ENCODE measurements around the gene ECD.
A peak's percentile ranks its signal among the peaks of the same experiment; 100 is the strongest.

ECD gene

GRCh38 chr10:73096449-73097304 is 71.1 kb downstream of the ECD start, which contains the start of gene P4HA1:
Gene P4HA1 (minus strand): TSS chr10:73096866. CDS start chr10:73074883, 21,983 bp downstream.
- peak; percentile 99 to 100 (median 100) for DNase-seq

DNA sequence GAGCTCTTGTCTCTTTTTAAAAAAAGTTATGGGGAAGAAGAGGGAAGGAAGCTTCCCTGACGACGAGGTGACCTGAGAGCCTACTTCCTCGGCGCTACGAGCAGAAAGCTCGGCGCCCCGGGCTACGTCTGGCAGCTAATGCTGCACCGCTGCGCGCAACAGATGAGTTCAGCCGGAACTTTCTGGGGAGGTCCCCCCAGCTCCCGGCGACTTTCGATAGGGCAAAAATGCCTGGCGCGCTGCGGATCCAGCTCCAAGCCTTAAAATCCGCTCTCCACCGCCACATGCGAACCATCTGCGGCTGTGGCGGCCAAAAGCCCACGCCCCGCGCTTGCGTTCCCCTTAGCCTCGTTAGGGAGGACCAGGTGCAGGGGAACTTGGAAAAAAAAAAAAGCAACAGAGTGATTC is 71.8 kb downstream of the ECD start:
- DNase-seq: peak; percentile 72 to 83 (median 76)

DNA sequence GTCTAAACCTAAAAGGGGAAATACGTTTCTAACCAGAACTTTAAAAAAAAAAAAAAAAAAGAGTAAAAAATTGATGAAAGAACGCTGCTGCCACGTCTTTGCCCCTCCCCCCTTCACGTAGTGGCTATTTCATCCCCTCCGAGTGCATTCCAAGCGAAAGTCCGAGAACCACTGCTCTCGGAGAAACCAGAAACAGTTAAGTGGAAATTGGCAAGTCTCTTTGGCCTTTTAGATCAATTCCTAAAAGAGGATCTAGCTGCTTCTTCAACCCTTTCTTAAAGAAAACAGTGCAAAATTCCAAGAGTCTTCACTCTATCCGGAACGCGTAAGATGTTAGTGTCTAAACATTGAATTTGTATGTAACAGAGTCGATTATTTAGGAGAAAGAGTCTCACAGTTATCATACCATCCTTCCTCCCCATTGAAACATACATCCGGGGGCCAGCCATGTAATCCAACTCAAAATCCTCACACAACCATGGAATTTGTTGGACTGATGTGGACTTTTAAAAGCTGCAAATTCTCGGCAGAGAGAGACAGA is 72.3 kb downstream of the ECD start:
- DNase-seq: peak; percentile 61 to 81 (median 70)

DNA sequence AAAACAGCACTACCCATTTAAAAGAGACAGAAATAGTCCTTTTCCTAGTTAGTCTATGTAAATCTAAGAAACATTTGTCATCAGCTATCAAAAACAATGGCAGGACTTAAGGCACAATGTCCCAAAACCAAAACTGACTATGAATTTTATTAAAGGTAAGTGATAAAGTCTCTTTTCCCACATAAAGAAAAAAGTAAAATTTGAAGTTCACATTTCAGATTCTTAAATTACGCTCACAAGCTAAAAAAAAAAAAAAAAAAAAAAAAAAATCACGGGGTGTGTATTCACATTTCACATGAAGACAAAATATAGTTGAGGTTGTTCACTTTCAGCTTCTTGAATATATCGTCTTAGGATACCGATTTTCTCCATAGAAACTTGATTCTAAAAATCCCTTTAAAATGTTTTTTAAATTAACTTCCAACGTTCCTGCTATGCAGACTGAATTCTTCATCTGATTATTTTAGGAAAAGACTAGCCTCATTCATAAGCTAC is 72.8 kb downstream of the ECD start:
- DNase-seq: no peak

- DNase-seq: peak in 1 of 4 experiments; percentile 15
Measured at GRCh38 chr10:73093922-73094850, 73.6 kb downstream of the ECD start.

DNA sequence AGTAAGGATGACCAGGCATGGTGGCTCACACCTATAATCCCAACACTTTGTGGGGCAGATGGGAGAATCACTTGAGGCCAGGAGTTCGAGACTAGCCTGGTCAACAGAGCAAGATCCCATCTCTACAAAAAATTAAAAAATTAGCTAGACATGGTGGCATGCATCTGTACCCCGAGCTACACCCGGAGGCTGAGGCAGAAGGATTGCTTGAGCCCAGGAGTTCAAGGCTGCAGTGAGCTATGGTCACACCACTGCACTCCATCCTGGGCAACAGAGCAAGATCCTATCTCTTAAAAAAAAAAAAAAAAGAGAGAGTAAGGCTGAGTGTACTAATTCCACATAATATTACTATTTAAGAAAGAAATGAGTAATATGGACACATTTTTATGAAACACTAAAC is 75.0 kb downstream of the ECD start:
- DNase-seq: peak in 1 of 4 experiments; percentile 16

GRCh38 chr10:73088304-73088703 is 79.5 kb downstream of the ECD start:
- DNase-seq: no peak

- peak in 1 of 4 experiments; percentile 12 for DNase-seq
Measured at GRCh38 chr10:73086816-73087215, 81.0 kb downstream of the ECD start.

DNA sequence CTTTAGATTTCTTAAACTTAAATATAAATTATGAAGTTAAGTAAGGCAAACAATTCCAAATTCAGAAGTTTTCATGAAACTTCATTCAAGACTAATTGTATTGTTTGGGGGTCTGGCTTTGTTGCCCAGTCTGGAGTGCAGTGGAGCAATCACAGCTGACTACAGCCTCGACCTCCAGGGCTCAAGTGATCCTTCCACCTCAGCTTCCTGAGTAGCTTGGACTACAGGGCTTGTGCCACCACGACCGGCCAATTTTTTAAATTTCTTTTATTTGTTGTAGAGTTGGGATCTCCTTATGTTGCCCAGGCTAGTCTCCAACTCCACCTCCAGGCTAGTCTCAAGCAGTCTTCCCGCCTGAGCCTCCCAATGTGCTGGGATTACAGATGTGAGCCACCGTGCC is 83.6 kb downstream of the ECD start:
- no peak for DNase-seq
